Endothelial cell (in vitro differentiated cells): Measurements from ENCODE around the gene MINK1. TPM values are rescaled to one million over a fixed set of nuclear protein-coding genes. Genes with fewer than 3 reads are reported as not detected.

ENCODE experiments used
- DNase-seq: peaks from one replicate; pipeline ENCODE4 v3.0.0; 2021; ENCODE audit warnings: low spot score
- H3K27ac Mint-ChIP-seq: one replicate; pipeline ENCODE4 v1.8.0; 2021; ENCODE audit warnings: mixed read lengths, inconsistent platforms; ENCODE audit not compliant: unreplicated experiment
- H3K27me3 Mint-ChIP-seq: one replicate; pipeline ENCODE4 v1.8.0; 2021; ENCODE audit warnings: mild to moderate bottlenecking, moderate library complexity, mixed read lengths, inconsistent platforms; ENCODE audit not compliant: unreplicated experiment
- H3K36me3 Mint-ChIP-seq: one replicate; pipeline ENCODE4 v1.8.0; 2021; ENCODE audit warnings: mild to moderate bottlenecking, low read depth, mixed read lengths, inconsistent platforms; ENCODE audit not compliant: unreplicated experiment
- H3K4me1 Mint-ChIP-seq: one replicate; pipeline ENCODE4 v1.8.0; 2021; ENCODE audit warnings: mild to moderate bottlenecking, mixed read lengths, inconsistent platforms; ENCODE audit not compliant: unreplicated experiment
- H3K4me3 Mint-ChIP-seq: one replicate; pipeline ENCODE4 v1.8.0; 2021; ENCODE audit warnings: mild to moderate bottlenecking, mixed read lengths, inconsistent platforms; ENCODE audit not compliant: unreplicated experiment
- H3K9me3 Mint-ChIP-seq: one replicate; pipeline ENCODE4 v1.8.0; 2021; ENCODE audit warnings: mixed read lengths, inconsistent platforms; ENCODE audit not compliant: unreplicated experiment
- total RNA-seq: library from RNA; stranded (reverse); fragmentation: NEBNext Ultra II Directional; extraction: Animal tissue kit (Norgen Biotek cat#: 25700); gene quantifications from one replicate; pipeline ENCODE4 v1.2.1, GENCODE V29; 2021; ENCODE audit not compliant: unreplicated experiment
- TF ChIP-seq, protein P1 (sequence below): fragments of 200-600 bp; sonication (generic); IDR thresholded peaks from one replicate; pipeline ENCODE4 v1.5.0; 2021; ENCODE audit warnings: antibody characterized with exemption; ENCODE audit not compliant: unreplicated experiment

Gene MINK1
- total RNA-seq, 1 donor from 2014 or later, result 176 TPM

DNA sequence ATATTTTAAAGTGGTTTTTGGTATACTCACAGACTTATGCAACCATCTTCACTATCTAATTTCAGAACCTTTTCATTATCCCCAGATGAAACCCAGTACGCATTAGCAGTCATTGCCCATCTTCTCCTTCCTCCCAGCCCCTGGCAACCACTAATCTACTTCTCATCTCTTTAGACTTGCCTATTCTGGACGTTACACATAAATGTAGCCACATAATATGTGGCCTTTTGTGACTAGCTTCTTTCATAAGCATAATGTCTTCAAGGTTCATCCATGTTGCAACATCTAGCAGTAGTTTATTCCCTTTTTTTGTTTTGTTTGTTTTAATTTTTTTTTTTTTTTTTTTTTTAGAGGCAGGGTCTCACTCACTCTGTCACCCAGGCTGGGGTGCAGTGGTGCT lies 37.7 kb downstream of the MINK1 start:
- H3K4me3 Mint-ChIP-seq, result no peak overlapping the region
- peaks cover 15% of the 10 kb centered on the region for H3K4me1 Mint-ChIP-seq
- DNase-seq, result no peak
- H3K9me3 Mint-ChIP-seq, result no peaks in the 10 kb centered on the region
- no peaks in the 10 kb centered on the region for H3K27me3 Mint-ChIP-seq
- TF ChIP-seq, protein P1, sequence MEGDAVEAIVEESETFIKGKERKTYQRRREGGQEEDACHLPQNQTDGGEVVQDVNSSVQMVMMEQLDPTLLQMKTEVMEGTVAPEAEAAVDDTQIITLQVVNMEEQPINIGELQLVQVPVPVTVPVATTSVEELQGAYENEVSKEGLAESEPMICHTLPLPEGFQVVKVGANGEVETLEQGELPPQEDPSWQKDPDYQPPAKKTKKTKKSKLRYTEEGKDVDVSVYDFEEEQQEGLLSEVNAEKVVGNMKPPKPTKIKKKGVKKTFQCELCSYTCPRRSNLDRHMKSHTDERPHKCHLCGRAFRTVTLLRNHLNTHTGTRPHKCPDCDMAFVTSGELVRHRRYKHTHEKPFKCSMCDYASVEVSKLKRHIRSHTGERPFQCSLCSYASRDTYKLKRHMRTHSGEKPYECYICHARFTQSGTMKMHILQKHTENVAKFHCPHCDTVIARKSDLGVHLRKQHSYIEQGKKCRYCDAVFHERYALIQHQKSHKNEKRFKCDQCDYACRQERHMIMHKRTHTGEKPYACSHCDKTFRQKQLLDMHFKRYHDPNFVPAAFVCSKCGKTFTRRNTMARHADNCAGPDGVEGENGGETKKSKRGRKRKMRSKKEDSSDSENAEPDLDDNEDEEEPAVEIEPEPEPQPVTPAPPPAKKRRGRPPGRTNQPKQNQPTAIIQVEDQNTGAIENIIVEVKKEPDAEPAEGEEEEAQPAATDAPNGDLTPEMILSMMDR, result no peak
- peaks cover 20% of the 10 kb centered on the region for H3K36me3 Mint-ChIP-seq
- H3K27ac Mint-ChIP-seq, result no peak overlapping the region

GRCh38 chr17:4872786-4873185 lies 39.6 kb downstream of the MINK1 start:
- Mint-ChIP-seq H3K36me3 (peaks cover 25% of the 10 kb centered on the region), H3K27ac (no peak overlapping the region), H3K9me3 (no peaks in the 10 kb centered on the region), H3K4me3 (peak overlapping the region; percentile 43), H3K4me1 (peaks cover 20% of the 10 kb centered on the region), H3K27me3 (peaks cover 1% of the 10 kb centered on the region)
- TF ChIP-seq, protein P1, result no peak
- DNase-seq, result no peak

- no peak overlapping the region for H3K4me3 Mint-ChIP-seq
- peaks cover 1% of the 10 kb centered on the region for H3K27me3 Mint-ChIP-seq
- no peak for DNase-seq
- TF ChIP-seq, protein P1, result no peak
- H3K27ac Mint-ChIP-seq, result no peak overlapping the region
- H3K9me3 Mint-ChIP-seq, result no peaks in the 10 kb centered on the region
- H3K4me1 Mint-ChIP-seq, result peaks cover 20% of the 10 kb centered on the region
- peaks cover 29% of the 10 kb centered on the region for H3K36me3 Mint-ChIP-seq
Observed at GRCh38 chr17:4877089-4877488, 43.9 kb downstream of the MINK1 start.

DNA sequence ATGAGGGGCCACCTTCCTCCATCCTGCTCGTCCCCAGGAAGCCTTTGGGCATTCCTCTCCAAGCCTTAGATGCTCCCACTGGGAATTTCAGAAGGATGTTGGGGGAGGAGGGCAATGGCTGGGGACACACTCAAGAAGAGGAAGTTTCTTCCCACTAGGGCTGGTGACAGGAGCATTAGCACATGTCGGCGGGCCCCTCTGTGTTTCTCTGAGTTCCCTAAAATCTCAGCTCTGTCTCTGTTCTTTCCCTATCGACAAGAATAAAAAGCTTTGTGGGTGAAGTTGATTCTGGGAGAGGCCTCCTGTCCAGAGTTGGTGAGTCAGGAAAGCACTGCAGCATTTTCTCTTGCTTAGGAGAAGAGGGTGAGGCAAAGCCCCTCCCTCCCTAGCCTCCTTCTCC lies 46.5 kb downstream of the MINK1 start:
- Mint-ChIP-seq H3K27me3 (peaks cover 4% of the 10 kb centered on the region), H3K4me3 (peak overlapping the region; percentile 49), H3K4me1 (peaks cover 10% of the 10 kb centered on the region), H3K36me3 (peaks cover 33% of the 10 kb centered on the region), H3K9me3 (no peaks in the 10 kb centered on the region), H3K27ac (no peak overlapping the region)
- no peak for DNase-seq
- TF ChIP-seq, protein P1, result no peak

- Mint-ChIP-seq H3K4me3 (peak overlapping the region; percentile 73), H3K36me3 (peaks cover 41% of the 10 kb centered on the region), H3K27ac (peak overlapping the region; percentile 24), H3K27me3 (peaks cover 6% of the 10 kb centered on the region), H3K9me3 (no peaks in the 10 kb centered on the region), H3K4me1 (peaks cover 6% of the 10 kb centered on the region)
- TF ChIP-seq, protein P1, result no peak
- no peak for DNase-seq
Observed at GRCh38 chr17:4880857-4881256, 47.7 kb downstream of the MINK1 start.
